B cell (primary cell): ENCODE data around the gene TRIM17. TPM values are rescaled to one million over a fixed set of nuclear protein-coding genes. Genes with fewer than 3 reads are reported as not detected.

Experiments
- ATAC-seq: fragments of 200-7000 bp; cut with Tn5 transposase; one replicate; pipeline ENCODE4 v1.10.0; 2021; ENCODE audit warnings: low read depth, mild to moderate bottlenecking, moderate number of reproducible peaks, moderate library complexity
- CTCF ChIA-PET: fragments of 350-600 bp; sonication (Branson Sonifier 250); formaldehyde crosslinking; loops from one replicate; lab custom pipeline; 2021; ENCODE audit warnings: antibody characterized with exemption, inconsistent platforms; lab: Charles Lee
- POLR2A ChIA-PET: fragments of 350-600 bp; sonication (Branson Sonifier 250); formaldehyde crosslinking; loops from one replicate; lab custom pipeline; 2021; ENCODE audit warnings: antibody characterized with exemption; lab: Charles Lee
- DNase-seq: peaks from one replicate; pipeline ENCODE4 v3.0.0; 2013
- H2AFZ ChIP-seq: 2 replicates; pipeline ENCODE4 v1.6.1; 2012; ENCODE audit warnings: mild to moderate bottlenecking, low read depth, low read length; ENCODE audit not compliant: insufficient read depth, poor library complexity, severe bottlenecking
- H3K27ac ChIP-seq, 2 donors: 1 replicate in 1 of 2; 2 replicates in 1 of 2; pipeline ENCODE4 v1.5.1; 2012 to 2013; ENCODE audit warnings: low read length in 2 of 2, mild to moderate bottlenecking in 2 of 2, moderate library complexity in 1 of 2
- H3K27me3 ChIP-seq, 4 experiments: fragments of 200-600 bp in 1 of 4; sonication (generic) in 1 of 4; replicated peaks in 1 of 4; 1 replicate in 2 of 4; 2 replicates in 2 of 4; pipeline versions ENCODE4 v1.6.1 to v1.7.0; 2013 to 2016; ENCODE audit warnings: low read length in 3 of 4, mild to moderate bottlenecking in 2 of 4, mixed read lengths in 1 of 4, moderate library complexity in 1 of 4; ENCODE audit not compliant: insufficient read depth in 4 of 4, control insufficient read depth in 3 of 4; ENCODE audit errors: control extremely low read depth in 1 of 4
- H3K36me3 ChIP-seq, 2 experiments: replicated peaks in 1 of 2; 1 replicate in 1 of 2; 2 replicates in 1 of 2; pipeline versions ENCODE4 v1.6.1 to v1.7.1; 2013; ENCODE audit warnings: low read length in 1 of 2; ENCODE audit not compliant: insufficient read depth in 2 of 2, control insufficient read depth in 1 of 2; ENCODE audit errors: control extremely low read depth in 1 of 2, extremely low read depth in 1 of 2
- H3K4me1 ChIP-seq, 2 donors: fragments of 200-600 bp in 1 of 2; sonication (generic) in 1 of 2; 1 replicate in 1 of 2; 2 replicates in 1 of 2; pipeline versions ENCODE4 v1.5.1 to v1.6.1; 2013 to 2017; ENCODE audit warnings: low read length in 2 of 2; ENCODE audit not compliant: control insufficient read depth in 2 of 2, insufficient read depth in 2 of 2
- H3K4me2 ChIP-seq: replicated peaks from 2 replicates; pipeline ENCODE3; 2012; ENCODE audit warnings: mild to moderate bottlenecking, low read depth, low read length; ENCODE audit not compliant: poor library complexity, severe bottlenecking
- H3K4me3 ChIP-seq, 5 experiments: fragments of 200-600 bp in 1 of 5; sonication (generic) in 1 of 5; 1 replicate in 3 of 5; 2 replicates in 2 of 5; pipeline versions ENCODE4 v1.5.1 to v1.7.0; 2011 to 2016; ENCODE audit warnings: low read length in 4 of 5, mild to moderate bottlenecking in 4 of 5, low read depth in 2 of 5, control low read depth in 1 of 5, moderate library complexity in 1 of 5; ENCODE audit not compliant: insufficient read depth in 1 of 5; ENCODE audit errors: control extremely low read depth in 1 of 5, extremely low read depth in 1 of 5
- H3K79me2 ChIP-seq: fragments of 200-600 bp; sonication (generic); one replicate; pipeline ENCODE4 v1.6.0; 2016; ENCODE audit warnings: low read length; ENCODE audit not compliant: control insufficient read depth, insufficient read depth
- H3K9ac ChIP-seq: fragments of 200-600 bp; sonication (generic); 2 replicates; pipeline ENCODE4 v1.6.1; 2017; ENCODE audit warnings: mild to moderate bottlenecking, low read length, moderate library complexity
- H3K9me3 ChIP-seq, 3 donors: one replicate each; pipeline versions ENCODE4 v1.6.1 to v1.7.1; 2013; ENCODE audit warnings: low read length in 2 of 3; ENCODE audit not compliant: control insufficient read depth in 2 of 3, insufficient read depth in 1 of 3; ENCODE audit errors: control extremely low read depth in 1 of 3
- H4K20me1 ChIP-seq: 2 replicates; pipeline ENCODE4 v1.6.0; 2012; ENCODE audit warnings: mild to moderate bottlenecking, low read length; ENCODE audit not compliant: insufficient read depth, control insufficient read depth, poor library complexity, severe bottlenecking
- H3K27ac Mint-ChIP-seq: one replicate; pipeline ENCODE4 v1.8.0; 2021; ENCODE audit warnings: mixed read lengths
- H3K27me3 Mint-ChIP-seq: one replicate; pipeline ENCODE4 v1.8.0; 2021; ENCODE audit warnings: mixed read lengths
- H3K4me1 Mint-ChIP-seq: one replicate; pipeline ENCODE4 v1.8.0; 2021; ENCODE audit warnings: mixed read lengths
- H3K4me3 Mint-ChIP-seq: one replicate; pipeline ENCODE4 v1.8.0; 2021; ENCODE audit warnings: mixed read lengths
- H3K9me3 Mint-ChIP-seq: one replicate; pipeline ENCODE4 v1.8.0; 2022; ENCODE audit warnings: mixed read lengths; ENCODE audit not compliant: insufficient read depth
- EZH2 ChIP-seq: IDR thresholded peaks from 2 replicates; pipeline ENCODE4 v1.6.1; 2012; ENCODE audit warnings: borderline replicate concordance, low read depth, mild to moderate bottlenecking, moderate library complexity, low read length; ENCODE audit not compliant: insufficient read depth, poor library complexity, severe bottlenecking
- WGBS: methylation state at CpG from one replicate; pipeline ENCODE4 v1.1.5; 2013; ENCODE audit warnings: missing lambda C conversion rate; ENCODE audit not compliant: insufficient coverage; 5-methylcytosine and 5-hydroxymethylcytosine counted together
- intact Hi-C: fragments of 100-400 bp; cut with micrococcal nuclease; formaldehyde crosslinking; loops from one replicate; pipeline ENCODE4 v1.10.0; 2022
- polyA plus RNA-seq: library from polyadenylated mRNA; depleted of rRNA; stranded (reverse); fragments of >200 nt; gene quantifications from 2 replicates; pipeline ENCODE4 v1.2.3, GENCODE V29; 2012
- total RNA-seq, 2 donors: library from RNA; stranded (reverse); fragments of 120-200 nt in 1 of 2; gene quantifications; 1 replicate in 1 of 2; 2 replicates in 1 of 2; pipeline versions ENCODE4 v1.2.3 to v1.2.4, GENCODE V29; 2013 to 2022
- TF ChIP-seq, protein P1 (sequence below): fragments of 200-600 bp; IDR thresholded peaks from one replicate; pipeline ENCODE4 v1.8.0; 2022; ENCODE audit warnings: antibody characterized with exemption, mild to moderate bottlenecking

The TRIM17 gene
- total and polyA plus RNA-seq, 2 donors (not counting 1 experiment from before 2014, with no cell fraction given), result not detected

GRCh38 chr1:228454238-228454637 is 37.6 kb upstream of the TRIM17 start:
- no peak overlapping the region for H3K27ac Mint-ChIP-seq
- DNase-seq, result no peak
- H3K4me3 Mint-ChIP-seq, result no peak overlapping the region
- WGBS, result 80% methylated on average over 1 of the region's 1 CpG
- no peaks in the 10 kb centered on the region for H3K79me2 ChIP-seq
- peaks cover 0 to 23% (median 3%) of the 10 kb centered on the region in 4 experiments for H3K27me3 ChIP-seq
- ATAC-seq, result no peak
- no peak overlapping the region for H3K9ac ChIP-seq
- H3K27ac ChIP-seq, result no peak overlapping the region
- no peak overlapping the region for H2AFZ ChIP-seq
- H3K4me1 Mint-ChIP-seq, result peaks cover 23% of the 10 kb centered on the region
- no peaks in the 10 kb centered on the region for H4K20me1 ChIP-seq
- H3K4me3 ChIP-seq, result no peak overlapping the region
- ChIA-PET POLR2A (no interaction called here), CTCF (no interaction called here)
- peaks cover 0 to under 1% (median 0%) of the 10 kb centered on the region in 3 donors for H3K9me3 ChIP-seq
- no peaks in the 10 kb centered on the region for H3K36me3 ChIP-seq
- peaks cover 23% of the 10 kb centered on the region for H3K27me3 Mint-ChIP-seq
- intact Hi-C loops, result no loop called here
- H3K4me1 ChIP-seq, result peaks cover 20 to 24% of the 10 kb centered on the region in 2 donors
- H3K9me3 Mint-ChIP-seq, result no peaks in the 10 kb centered on the region
- TF ChIP-seq, protein P1, sequence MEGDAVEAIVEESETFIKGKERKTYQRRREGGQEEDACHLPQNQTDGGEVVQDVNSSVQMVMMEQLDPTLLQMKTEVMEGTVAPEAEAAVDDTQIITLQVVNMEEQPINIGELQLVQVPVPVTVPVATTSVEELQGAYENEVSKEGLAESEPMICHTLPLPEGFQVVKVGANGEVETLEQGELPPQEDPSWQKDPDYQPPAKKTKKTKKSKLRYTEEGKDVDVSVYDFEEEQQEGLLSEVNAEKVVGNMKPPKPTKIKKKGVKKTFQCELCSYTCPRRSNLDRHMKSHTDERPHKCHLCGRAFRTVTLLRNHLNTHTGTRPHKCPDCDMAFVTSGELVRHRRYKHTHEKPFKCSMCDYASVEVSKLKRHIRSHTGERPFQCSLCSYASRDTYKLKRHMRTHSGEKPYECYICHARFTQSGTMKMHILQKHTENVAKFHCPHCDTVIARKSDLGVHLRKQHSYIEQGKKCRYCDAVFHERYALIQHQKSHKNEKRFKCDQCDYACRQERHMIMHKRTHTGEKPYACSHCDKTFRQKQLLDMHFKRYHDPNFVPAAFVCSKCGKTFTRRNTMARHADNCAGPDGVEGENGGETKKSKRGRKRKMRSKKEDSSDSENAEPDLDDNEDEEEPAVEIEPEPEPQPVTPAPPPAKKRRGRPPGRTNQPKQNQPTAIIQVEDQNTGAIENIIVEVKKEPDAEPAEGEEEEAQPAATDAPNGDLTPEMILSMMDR, result no peak
- no peak for TF ChIP-seq EZH2
- no peak overlapping the region for H3K4me2 ChIP-seq

- Histone ChIP-seq H3K27me3 (peaks cover 0 to 19% (median 3%) of the 10 kb centered on the region in 4 experiments), H3K4me3 (no peak overlapping the region), H3K36me3 (no peaks in the 10 kb centered on the region), H3K27ac (no peak overlapping the region), H2AFZ (no peak overlapping the region), H3K9ac (no peak overlapping the region), H4K20me1 (no peaks in the 10 kb centered on the region), H3K9me3 (no peaks in the 10 kb centered on the region), H3K4me2 (no peak overlapping the region), H3K79me2 (no peaks in the 10 kb centered on the region), H3K4me1 (peaks cover 16 to 17% of the 10 kb centered on the region in 2 donors)
- peaks cover 23% of the 10 kb centered on the region for H3K27me3 Mint-ChIP-seq
- intact Hi-C loops, result no loop called here
- ChIA-PET POLR2A (no interaction called here), CTCF (no interaction called here)
- H3K27ac Mint-ChIP-seq, result no peak overlapping the region
- TF ChIP-seq EZH2, result no peak
- TF ChIP-seq, protein P1, result no peak
- no peaks in the 10 kb centered on the region for H3K9me3 Mint-ChIP-seq
- ATAC-seq (no peak), DNase-seq (no peak)
- H3K4me1 Mint-ChIP-seq, result peaks cover 20% of the 10 kb centered on the region
- WGBS, result 95% methylated on average over 3 of the region's 3 CpGs
- H3K4me3 Mint-ChIP-seq, result no peak overlapping the region
These were observed 37.0 kb upstream of the TRIM17 start for GRCh38 chr1:228453614-228454013.
